HL-60 (cell line): ENCODE results near the gene FGD5.

Source experiments
- DNase-seq, 2 experiments: peaks; one replicate each; pipeline ENCODE4 v3.0.0-alpha.2; 2010 to 2020; ENCODE audit warnings: low read depth in 1 of 2, low spot score in 1 of 2
- H3K27ac ChIP-seq: fragments of 250-450 bp; sonication (Bioruptor Pico); replicated peaks from 2 replicates; pipeline ENCODE4 v1.5.1; 2020; ENCODE audit warnings: mild to moderate bottlenecking, moderate library complexity
- H3K27me3 ChIP-seq: fragments of 250-450 bp; sonication (Bioruptor Pico); 2 replicates; pipeline ENCODE4 v1.5.1; 2021; ENCODE audit warnings: mild to moderate bottlenecking, moderate library complexity; ENCODE audit not compliant: insufficient read depth, poor library complexity, severe bottlenecking
- H3K4me3 ChIP-seq: replicated peaks from 2 replicates; pipeline ENCODE4 v1.5.1; 2011; ENCODE audit warnings: mild to moderate bottlenecking, control low read depth, low read length; ENCODE audit not compliant: insufficient read depth
- CTCF ChIP-seq: IDR thresholded peaks from one replicate; pipeline ENCODE4 v1.5.1; 2011; ENCODE audit warnings: low read length, control low read depth, inconsistent platforms; ENCODE audit not compliant: insufficient read depth
- GABPA ChIP-seq: IDR thresholded peaks from 2 replicates; pipeline ENCODE4 v1.6.1; 2012; ENCODE audit warnings: low read depth
- POLR2AphosphoS5 ChIP-seq: IDR thresholded peaks from 2 replicates; pipeline ENCODE4 v1.6.1; 2012; ENCODE audit warnings: low read depth
- REST ChIP-seq: IDR thresholded peaks from 2 replicates; pipeline ENCODE4 v1.6.1; 2012; ENCODE audit warnings: low read depth; ENCODE audit not compliant: insufficient replicate concordance
- SPI1 ChIP-seq: IDR thresholded peaks from 2 replicates; pipeline ENCODE4 v1.6.1; 2012; ENCODE audit warnings: low read depth, mild to moderate bottlenecking, borderline replicate concordance

FGD5 gene

GRCh38 chr3:14772533-14773138, 46.1 kb upstream of the FGD5 start:
- H3K27me3 ChIP-seq = no peaks in the 10 kb centered on the region

GRCh38 chr3:14773281-14773680, 45.5 kb upstream of the FGD5 start:
- DNase-seq = no peak
- TF ChIP-seq GABPA (no peak), REST (no peak), SPI1 (no peak), CTCF (no peak), POLR2AphosphoS5 (no peak)
- Histone ChIP-seq H3K27me3 (no peaks in the 10 kb centered on the region), H3K27ac (no peak overlapping the region), H3K4me3 (no peak overlapping the region)

More at GRCh38 chr3:14772533-14773138, 46.1 kb upstream of the FGD5 start:
- peak in 1 of 2 experiments; percentile 17 for DNase-seq
- H3K27ac ChIP-seq = no peak overlapping the region
- no peak overlapping the region for H3K4me3 ChIP-seq
- TF ChIP-seq POLR2AphosphoS5 (no peak), REST (no peak), GABPA (no peak), SPI1 (no peak), CTCF (no peak)

- no peak overlapping the region for H3K27ac ChIP-seq
- DNase-seq = no peak
- no peak for TF ChIP-seq CTCF
- no peak for TF ChIP-seq GABPA
- TF ChIP-seq SPI1 = no peak
- no peak for TF ChIP-seq POLR2AphosphoS5
- TF ChIP-seq REST = no peak
- no peaks in the 10 kb centered on the region for H3K27me3 ChIP-seq
- no peak overlapping the region for H3K4me3 ChIP-seq
Observed at GRCh38 chr3:14773691-14774128, 45.1 kb upstream of the FGD5 start.
